GM10847 (cell line): Measurements from ENCODE around the gene ZNF219.

Source experiments
- POLR2A ChIP-seq: IDR thresholded peaks from 2 replicates; pipeline ENCODE4 v1.6.1; 2011; ENCODE audit not compliant: insufficient read length; ENCODE audit errors: extremely low read depth

ZNF219 gene

DNA sequence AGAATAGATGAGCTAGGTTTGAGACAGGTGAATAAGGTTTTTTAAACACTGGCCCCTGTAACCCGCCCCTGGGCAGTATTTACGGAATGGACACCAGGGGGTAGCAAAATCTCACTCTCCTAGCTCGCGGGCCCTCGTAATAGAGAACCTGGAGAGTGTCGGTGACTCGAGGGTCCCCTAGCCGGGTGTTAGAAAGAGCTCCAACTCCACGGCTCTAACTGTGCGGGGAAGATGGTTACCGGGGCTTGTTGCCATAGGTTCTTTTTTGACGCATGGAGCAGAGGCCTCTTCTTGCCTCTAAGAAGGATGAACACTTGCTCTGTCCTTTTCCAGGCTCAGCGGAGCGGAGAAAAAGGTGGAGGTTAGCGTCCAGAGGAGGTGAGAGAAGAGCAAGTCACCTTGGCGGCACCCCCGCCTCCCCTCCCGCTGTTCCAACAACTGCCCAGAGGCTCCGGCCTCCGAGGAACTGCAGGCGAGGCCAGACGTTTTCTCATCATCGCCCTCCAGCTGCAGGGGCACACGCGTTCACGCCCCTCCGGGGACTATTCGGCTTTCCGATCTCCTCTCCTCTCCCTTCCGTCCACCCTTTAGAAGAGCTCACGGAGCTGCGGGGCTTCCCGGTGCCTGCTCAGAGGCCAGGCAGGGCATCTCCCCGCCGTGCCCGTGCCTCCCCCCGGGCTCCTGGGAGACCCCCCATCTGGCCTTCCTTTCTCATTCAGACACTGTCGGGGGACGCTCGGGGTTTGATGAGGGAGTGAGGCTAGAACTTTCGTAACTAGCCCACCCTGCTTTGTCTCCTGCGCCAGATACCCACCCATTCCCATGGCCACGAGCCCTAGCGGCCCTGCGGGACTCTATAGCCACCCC, 29.7 kb downstream of the ZNF219 start:
- TF ChIP-seq POLR2A = no peak

DNA sequence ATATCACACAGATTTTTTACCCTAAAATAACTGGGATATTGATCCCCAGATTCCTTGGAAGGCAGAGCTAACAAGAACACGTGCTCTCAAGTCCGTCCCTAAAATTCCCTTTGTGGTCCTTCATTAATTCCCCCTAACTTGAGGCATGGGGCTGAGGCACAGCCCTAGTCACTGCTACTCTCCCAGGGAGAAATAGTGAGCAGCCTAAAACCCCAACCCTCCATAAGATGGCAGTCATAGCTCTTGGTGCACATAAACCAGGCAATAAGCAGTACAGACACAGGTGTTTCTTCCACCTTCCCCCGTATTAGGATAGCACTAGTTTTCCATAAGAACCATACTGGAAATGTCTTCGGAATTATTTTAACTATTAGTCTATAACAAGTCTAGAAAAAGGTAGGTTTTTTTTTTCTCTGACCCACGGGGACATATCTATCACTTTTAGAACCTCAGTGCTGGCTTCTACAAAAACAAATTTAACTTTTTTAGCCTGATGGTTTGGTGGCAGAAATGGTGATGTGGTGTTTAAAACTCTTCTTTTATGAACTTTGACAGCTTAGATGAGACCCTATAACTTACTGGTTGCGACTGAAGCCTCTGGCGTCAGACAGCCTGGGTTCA, 31.5 kb downstream of the ZNF219 start:
- TF ChIP-seq POLR2A = no peak

DNA sequence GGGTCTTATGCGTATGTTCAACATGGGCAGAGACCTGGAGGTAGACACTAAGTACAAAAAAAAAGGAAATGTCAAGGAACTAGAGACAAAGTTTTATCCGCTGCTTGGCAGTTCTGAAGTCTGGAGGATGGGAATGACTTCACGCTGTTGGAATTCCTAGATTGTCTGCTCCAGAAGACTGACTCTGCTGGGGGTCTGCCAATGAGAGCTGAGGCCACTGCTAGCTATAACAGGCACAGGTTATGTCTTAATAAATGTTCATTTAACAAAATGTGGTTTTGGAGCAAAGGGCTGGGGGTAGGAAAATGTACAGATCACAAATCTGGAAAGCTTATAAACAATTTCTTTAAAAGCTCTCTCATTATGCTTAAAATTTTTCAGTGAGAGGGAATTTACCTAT, 35.0 kb downstream of the ZNF219 start:
- no peak for TF ChIP-seq POLR2A

DNA sequence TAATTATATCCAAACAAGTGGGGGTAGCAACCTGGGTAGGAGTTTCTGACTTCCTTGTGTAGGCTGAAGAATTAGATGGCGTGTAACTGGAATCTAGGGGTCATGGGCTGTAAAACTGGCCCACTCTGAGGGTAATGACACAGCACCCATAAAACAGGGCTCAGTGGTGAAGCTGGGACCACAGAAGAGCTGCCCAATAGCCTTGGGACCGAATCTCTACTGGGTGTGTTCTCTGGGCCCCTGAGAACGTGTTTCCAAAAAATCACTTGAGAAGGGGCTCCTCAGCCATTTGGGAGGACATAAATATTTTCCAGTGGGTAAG, 37.1 kb downstream of the ZNF219 start:
- no peak for TF ChIP-seq POLR2A

DNA sequence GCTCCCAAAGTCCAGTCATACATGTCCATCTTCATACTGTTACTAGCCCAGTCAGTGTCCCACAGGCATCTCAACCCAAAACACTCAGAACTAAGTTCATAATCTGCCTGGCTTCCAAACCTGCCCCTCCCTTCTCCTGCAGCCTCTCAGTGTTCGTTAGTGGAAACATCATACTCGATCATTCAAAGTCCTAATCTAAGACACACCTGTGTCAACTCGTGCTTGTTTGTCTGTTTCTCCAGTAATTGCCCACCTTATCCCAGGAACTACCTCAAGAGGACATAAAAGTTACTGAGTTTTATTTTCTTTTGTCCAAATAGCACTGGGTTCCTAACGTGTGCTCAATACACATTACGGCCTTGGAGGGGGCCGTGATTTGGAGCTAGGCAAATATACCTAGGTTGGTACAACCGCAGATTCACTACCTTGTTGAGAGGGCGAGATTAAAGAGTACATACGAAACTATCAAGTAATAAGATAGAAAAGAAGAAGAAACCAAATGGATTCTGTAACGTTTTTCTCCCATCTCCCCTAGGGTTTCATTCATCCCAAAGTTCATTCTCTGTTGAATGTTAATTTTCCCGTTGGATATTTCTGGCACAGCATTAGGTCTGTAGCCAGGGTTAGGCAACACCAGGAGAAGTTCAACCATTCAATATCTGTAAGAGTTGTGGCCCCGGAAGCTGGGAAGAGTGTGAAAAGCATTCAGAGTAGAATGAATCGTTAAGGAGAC, 37.7 kb downstream of the ZNF219 start:
- TF ChIP-seq POLR2A = no peak

DNA sequence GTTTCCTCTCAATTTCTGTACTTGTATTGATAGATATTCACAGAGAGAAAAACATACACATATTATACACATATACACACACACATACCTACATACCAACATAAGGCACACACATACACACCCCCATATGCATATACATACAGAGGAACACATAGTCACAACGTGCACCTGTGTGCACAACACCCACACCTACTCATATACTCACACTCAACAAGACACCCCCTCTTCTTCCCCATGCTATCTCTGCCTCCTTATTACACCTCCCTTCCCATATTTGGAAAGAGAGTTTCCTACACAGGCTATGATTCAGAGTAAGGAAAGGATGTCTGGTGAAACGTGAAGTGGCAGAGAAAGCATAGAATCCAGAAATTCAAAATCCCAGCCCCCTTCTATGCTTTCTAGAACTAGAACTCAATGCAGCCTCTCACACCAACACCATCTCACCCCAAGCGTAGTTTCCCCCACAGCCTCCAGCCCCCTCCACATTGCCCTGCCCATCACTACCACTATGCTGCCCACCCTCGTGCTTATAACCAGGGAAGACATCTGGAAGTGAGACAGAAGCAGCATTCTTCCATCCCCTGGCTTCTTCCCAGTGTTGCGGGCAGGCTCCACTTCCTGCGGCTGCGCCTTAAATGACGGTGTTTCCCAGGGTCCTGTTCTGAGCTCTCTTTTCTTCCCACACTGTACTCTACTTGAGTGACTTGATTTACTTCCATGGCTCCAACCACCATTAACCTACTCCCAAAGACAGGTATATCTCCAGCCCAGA, 38.4 kb downstream of the ZNF219 start:
- TF ChIP-seq POLR2A = no peak

DNA sequence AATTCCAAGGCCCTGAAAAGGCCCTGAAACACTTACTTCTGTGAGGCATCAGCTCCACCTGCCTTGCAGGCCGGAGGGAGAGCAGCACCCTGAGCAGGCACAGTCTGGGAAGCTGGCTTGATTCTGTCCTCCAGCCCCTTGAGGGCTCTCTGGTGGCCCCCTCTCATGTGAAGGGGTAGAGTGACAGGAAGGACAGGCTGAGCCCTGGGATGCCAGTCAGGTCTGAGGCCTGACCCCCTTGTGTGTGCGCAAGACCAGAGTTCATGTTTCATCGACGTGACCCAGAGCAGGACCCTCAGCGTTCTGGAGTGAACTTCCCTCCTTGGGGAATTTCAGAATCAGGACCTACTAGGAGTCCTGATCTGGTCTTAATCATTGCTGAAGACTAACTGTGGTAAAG, 39.6 kb downstream of the ZNF219 start:
- no peak for TF ChIP-seq POLR2A

DNA sequence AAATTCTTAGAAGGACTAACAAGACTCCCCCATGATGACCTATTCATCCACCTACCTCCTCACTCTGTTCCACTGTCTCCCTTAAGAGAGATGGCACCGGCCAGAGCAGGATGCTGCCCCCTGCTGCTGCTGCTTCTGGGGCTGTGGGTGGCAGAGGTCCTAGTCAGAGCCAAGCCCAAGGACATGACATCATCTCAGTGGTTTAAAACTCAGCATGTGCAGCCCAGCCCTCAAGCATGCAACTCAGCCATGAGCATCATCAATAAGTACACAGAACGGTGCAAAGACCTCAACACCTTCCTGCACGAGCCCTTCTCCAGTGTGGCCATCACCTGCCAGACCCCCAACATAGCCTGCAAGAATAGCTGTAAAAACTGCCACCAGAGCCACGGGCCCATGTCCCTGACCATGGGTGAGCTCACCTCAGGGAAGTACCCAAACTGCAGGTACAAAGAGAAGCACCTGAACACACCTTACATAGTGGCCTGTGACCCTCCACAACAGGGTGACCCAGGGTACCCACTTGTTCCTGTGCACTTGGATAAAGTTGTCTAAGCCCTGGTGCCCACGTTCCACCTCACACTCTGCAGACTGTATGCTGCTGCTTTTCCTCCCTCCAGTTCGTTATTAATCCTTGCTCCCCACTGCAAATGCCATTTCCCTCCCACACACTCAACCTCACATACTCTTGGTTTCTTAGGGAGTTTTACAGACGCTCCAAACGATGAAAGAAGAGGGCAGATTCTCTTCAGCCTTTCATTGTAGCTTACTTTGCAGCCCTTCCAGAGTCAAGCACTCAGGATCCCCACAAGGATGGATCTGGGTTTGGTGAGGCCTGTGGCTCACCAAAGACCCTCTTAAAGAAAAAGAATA, 40.4 kb downstream of the ZNF219 start, which contains the start of gene RNASE8:
Gene RNASE8, plus strand, starts transcription at position 20 of the 873 bp plus-strand sequence. Its CDS starts 71 bp downstream, at position 91.
- no peak for TF ChIP-seq POLR2A

DNA sequence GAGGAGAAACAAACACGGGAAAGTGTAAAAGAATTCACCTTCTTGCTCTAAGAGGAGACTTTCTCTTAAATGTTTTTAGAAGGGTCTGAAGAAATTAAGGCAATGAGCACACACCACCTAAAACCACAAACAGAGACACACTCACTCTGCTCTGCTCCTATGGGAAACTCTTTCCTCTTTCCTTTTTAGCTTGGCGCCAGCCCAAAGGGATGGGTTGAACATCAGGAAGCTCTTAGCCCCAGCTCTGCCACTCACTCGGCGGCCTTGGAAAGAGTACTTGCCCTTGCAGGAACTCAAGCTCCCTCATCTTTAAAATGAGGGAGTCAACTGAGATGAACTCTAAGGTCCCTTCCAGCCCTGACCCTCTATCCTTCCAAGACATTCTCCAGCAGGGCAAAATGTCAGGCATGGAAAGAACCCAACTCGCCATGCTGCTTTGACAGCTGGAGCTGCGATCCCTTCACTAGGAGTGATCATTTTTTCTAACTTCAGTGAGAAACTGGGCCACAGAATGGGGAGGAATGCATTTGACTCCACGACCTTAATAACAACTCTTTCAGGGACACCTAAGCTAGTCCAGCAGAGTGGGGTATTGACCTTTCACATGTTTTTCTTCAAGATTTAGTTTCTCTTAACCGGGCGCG, 41.8 kb downstream of the ZNF219 start:
- no peak for TF ChIP-seq POLR2A

DNA sequence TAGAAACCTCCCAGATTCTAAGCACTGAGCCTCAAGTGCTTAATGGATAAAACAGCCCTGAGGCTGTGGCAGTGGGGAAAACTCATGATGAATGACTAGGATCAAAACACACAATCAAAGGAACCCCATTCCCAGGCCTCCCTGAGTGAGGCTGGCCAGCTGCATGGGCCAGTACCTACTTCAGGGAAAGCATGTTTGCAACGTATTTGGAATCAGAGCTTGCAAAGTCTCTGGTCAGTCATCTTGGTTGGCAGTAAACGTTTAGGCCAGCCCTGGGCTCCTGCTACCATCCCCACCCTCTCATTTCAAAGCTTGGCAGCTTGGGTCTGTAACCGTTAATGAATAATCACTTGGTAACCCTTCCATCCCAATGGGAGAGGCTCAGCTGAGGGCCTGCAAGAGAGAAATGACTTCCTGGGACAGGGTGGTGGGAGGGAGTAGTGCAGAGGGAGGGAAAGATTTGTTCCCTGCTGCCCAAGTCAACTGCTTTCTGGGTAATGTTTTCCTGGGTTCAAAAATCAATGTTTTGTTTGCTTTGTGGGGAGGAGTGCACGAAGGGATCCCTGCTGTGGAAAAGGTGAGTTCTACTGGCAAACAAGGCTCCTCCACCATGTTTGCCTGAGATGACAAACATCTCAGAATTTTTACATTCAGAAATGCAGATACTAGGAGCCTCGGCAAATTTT, 42.9 kb downstream of the ZNF219 start:
- TF ChIP-seq POLR2A = no peak

DNA sequence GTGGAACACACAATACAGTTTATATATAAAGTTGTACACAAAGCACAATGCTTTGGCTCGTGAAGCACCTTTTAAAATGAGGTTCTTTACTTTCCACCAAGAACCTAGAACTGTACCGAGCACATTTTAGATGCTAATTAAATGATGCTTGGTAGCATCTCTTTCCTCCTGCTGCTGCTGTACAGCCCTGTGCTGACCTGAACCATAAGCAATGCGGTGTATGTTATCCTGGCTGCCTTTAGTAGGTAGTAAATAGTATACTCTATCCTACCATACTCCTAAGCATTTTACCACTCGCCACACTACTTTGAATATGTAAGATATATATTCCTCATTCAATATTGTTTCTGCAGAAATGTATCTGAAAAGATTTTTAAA, 43.7 kb downstream of the ZNF219 start:
- TF ChIP-seq POLR2A = no peak

DNA sequence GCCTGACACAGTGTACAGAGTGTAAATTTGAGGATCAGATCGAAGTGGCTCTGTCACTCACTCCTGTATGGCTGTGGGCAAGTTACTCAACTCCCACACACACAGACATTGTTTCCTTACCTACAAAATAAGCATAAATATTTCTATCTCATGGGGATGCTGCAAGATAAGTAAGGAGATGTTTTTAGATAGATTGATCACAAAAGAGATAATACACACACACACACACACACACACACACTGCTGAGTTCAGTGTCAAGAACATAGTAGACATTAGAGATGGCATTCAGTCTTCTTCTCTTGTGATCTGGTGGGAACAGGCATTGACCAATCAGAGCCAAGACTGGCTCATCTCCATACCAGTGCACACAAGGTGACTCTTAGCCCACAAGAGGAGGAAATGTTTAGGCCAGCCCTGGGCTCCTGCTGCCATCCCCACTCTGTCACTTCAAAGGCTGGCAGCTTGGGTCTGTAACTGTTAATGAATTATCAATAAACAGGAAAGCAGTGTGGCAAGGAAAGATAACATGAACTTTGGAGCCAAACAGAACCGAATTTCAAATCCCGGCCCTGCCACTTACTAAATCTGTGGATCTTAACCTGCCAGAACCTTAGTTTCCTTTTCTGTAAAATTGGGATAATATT, 44.2 kb downstream of the ZNF219 start:
- no peak for TF ChIP-seq POLR2A
